C4-2B (cell line): Measurements from ENCODE around the gene GPX2.

Source experiments
- CTCF ChIP-seq: fragments of 450-650 bp; conservative IDR thresholded peaks from 2 replicates; pipeline ENCODE4 v1.5.1; 2017; ENCODE audit warnings: mild to moderate bottlenecking
- ZFX ChIP-seq: fragments of 450-650 bp; IDR thresholded peaks from 2 replicates; pipeline ENCODE4 v1.6.1; 2017

GRCh38 chr14:64919618-64920017 lies 22.9 kb downstream of the GPX2 start:
- TF ChIP-seq CTCF, result no peak
- TF ChIP-seq ZFX, result no peak
